ENCODE data around the gene FNDC7. TPM values are rescaled to one million over a fixed set of nuclear protein-coding genes. Genes with fewer than 3 reads are reported as not detected.

Gene FNDC7
- total and polyA plus RNA-seq, 9 of the 15 experiments (the other 6 are each of a cell fraction or from before 2014, with no cell fraction given), result not detected

- TF ChIP-seq MYC (IDR thresholded peaks at IDR 0.05; ENCODE audit: low read depth, low read length) (no peak), MYC (CRISPR knock-in tag; IDR thresholded peaks at IDR 0.05; ENCODE audit: borderline replicate concordance, low read depth) (no peak), ZBTB43 (CRISPR knock-in tag; IDR thresholded peaks at IDR 0.05) (no peak), ARID3B (CRISPR knock-in tag; IDR thresholded peaks at IDR 0.05; ENCODE audit: borderline replicate concordance) (no peak), NFE2L1 (tag; IDR thresholded peaks at IDR 0.05; ENCODE audit: borderline replicate concordance, low read depth) (no peak), ELF1 (tag; IDR thresholded peaks at IDR 0.05) (peak; percentile 5; the same call in 1 of the 2 replicates), HDGF (IDR thresholded peaks at IDR 0.05) (no peak), ZNF589 (CRISPR knock-in tag; IDR thresholded peaks at IDR 0.05; ENCODE audit: low read depth) (no peak), MXI1 (IDR thresholded peaks at IDR 0.05; ENCODE audit: low read depth, low read length) (no peak), ZNF384 (IDR thresholded peaks at IDR 0.05; ENCODE audit: low read depth, low read length) (no peak), ZNF436 (CRISPR knock-in tag; IDR thresholded peaks at IDR 0.05) (no peak), ZKSCAN1 (IDR thresholded peaks at IDR 0.05; ENCODE audit: low read depth, low read length) (no peak), ZNF232 (CRISPR knock-in tag; IDR thresholded peaks at IDR 0.05) (no peak), TRIM24 (IDR thresholded peaks at IDR 0.05) (no peak), ATF2 (CRISPR knock-in tag; IDR thresholded peaks at IDR 0.05) (no peak), THRAP3 (IDR thresholded peaks at IDR 0.05; ENCODE audit: borderline replicate concordance) (0 out of 2 replicates have a peak, but pooled peaks have one; percentile 26)
- TF ChIP-seq, protein P1, sequence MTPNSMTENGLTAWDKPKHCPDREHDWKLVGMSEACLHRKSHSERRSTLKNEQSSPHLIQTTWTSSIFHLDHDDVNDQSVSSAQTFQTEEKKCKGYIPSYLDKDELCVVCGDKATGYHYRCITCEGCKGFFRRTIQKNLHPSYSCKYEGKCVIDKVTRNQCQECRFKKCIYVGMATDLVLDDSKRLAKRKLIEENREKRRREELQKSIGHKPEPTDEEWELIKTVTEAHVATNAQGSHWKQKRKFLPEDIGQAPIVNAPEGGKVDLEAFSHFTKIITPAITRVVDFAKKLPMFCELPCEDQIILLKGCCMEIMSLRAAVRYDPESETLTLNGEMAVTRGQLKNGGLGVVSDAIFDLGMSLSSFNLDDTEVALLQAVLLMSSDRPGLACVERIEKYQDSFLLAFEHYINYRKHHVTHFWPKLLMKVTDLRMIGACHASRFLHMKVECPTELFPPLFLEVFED (CRISPR knock-in tag; conservative IDR thresholded peaks at IDR 0.05), result peak; percentile 18; the same call in 1 of the 2 replicates
- TF ChIP-seq, protein P2, sequence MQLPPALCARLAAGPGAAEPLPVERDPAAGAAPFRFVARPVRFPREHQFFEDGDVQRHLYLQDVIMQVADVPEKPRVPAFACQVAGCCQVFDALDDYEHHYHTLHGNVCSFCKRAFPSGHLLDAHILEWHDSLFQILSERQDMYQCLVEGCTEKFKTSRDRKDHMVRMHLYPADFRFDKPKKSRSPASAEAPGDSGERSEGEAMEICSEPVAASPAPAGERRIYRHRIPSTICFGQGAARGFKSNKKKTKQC (CRISPR knock-in tag; IDR thresholded peaks at IDR 0.05), result no peak
- TF ChIP-seq, protein P3, sequence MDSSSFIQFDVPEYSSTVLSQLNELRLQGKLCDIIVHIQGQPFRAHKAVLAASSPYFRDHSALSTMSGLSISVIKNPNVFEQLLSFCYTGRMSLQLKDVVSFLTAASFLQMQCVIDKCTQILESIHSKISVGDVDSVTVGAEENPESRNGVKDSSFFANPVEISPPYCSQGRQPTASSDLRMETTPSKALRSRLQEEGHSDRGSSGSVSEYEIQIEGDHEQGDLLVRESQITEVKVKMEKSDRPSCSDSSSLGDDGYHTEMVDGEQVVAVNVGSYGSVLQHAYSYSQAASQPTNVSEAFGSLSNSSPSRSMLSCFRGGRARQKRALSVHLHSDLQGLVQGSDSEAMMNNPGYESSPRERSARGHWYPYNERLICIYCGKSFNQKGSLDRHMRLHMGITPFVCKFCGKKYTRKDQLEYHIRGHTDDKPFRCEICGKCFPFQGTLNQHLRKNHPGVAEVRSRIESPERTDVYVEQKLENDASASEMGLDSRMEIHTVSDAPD (CRISPR knock-in tag; IDR thresholded peaks at IDR 0.05), result no peak
Measured at GRCh38 chr1:108691128-108691941, 21.4 kb upstream of the FNDC7 start (continued).
